Measurements from ENCODE around the gene MAMDC2. TPM values are rescaled to one million over a fixed set of nuclear protein-coding genes. Genes with fewer than 3 reads are reported as not detected.

Gene MAMDC2
- total RNA-seq, 1 experiment from 2014 or later: 1.2 TPM

DNA sequence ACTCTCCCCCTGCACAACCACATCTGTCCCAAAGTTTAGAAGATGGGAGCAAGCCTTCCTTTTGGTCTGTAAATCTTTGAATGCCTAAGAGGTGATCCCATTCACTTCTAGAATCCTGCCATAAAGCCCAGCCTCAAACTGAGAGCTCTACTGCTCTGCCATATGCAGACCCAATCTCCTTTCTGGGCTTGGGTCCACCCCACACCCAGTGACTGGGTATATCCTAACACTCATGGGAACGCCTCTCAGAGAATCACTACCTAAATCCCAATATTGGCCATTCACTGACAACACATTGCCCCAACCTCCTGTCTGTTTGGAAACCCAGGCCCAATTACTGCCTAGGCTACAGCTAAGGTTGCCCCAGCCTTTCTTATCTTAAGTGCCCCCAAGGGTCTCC is 90.7 kb downstream of the MAMDC2 start:
- Histone ChIP-seq H3K4me3 (replicated peaks in 1 of 2; ENCODE audit: low read depth in 1 of 2, low read length in 2 of 2) (no peak overlapping the region), H3K36me3 (ENCODE audit: control insufficient read depth in 1 of 2, insufficient read depth in 2 of 2, low read length in 2 of 2) (no peaks in the 10 kb centered on the region), H4K20me1 (ENCODE audit: insufficient read depth) (no peaks in the 10 kb centered on the region), H3K9me2 (ENCODE audit: insufficient read depth) (no peaks in the 10 kb centered on the region), H3K27ac (ENCODE audit: low read depth, low read length) (no peak overlapping the region), H3K9me3 (ENCODE audit: control insufficient read depth in 1 of 2, insufficient read depth in 1 of 2, low read depth in 1 of 2, low read length in 2 of 2) (no peaks in the 10 kb centered on the region), H3K4me2 (ENCODE audit: low read length) (no peak overlapping the region), H3K4me1 (ENCODE audit: control insufficient read depth in 1 of 2, insufficient read depth in 2 of 2, low read length in 2 of 2) (no peaks in the 10 kb centered on the region; a peak in 1 of 4 replicates), H3K79me2 (ENCODE audit: insufficient read depth, low read length) (no peaks in the 10 kb centered on the region), H3K9ac (ENCODE audit: low read length) (no peak overlapping the region), H2AFZ (ENCODE audit: low read depth, low read length, poor library complexity, severe bottlenecking) (no peak overlapping the region), H3K27me3 (ENCODE audit: insufficient read depth, low read length) (no peaks in the 10 kb centered on the region)
- DNase-seq (ENCODE audit: low read depth, low spot score): no peak
- BruUV-seq (replicated peaks): no TSS peak
- ATAC-seq: no peak
- intact Hi-C loops (cut with micrococcal nuclease): no loop called here
- CTCF ChIA-PET: interaction anchor here (2.5 kb wide), 1 partner anchor 21 kb away, joined by 8 read pairs; no protein-coding TSS in a partner anchor
- POLR2A ChIA-PET: no interaction called here
- no peak for TF ChIP-seq ZBTB33 (IDR thresholded peaks at IDR 0.05; ENCODE audit: extremely low read depth, insufficient replicate concordance, low read length)
- TF ChIP-seq EZH2phosphoT487 (IDR thresholded peaks at IDR 0.05; ENCODE audit: borderline replicate concordance): no peak
- no peak for TF ChIP-seq SRF (IDR thresholded peaks at IDR 0.05; ENCODE audit: low read depth)
- TF ChIP-seq TCF7L2 (IDR thresholded peaks at IDR 0.05; ENCODE audit: borderline replicate concordance, extremely low read depth, insufficient read depth, insufficient read length): no peak
- TF ChIP-seq JUND (IDR thresholded peaks at IDR 0.05): no peak
- TF ChIP-seq, protein P1, sequence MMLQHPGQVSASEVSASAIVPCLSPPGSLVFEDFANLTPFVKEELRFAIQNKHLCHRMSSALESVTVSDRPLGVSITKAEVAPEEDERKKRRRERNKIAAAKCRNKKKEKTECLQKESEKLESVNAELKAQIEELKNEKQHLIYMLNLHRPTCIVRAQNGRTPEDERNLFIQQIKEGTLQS (IDR thresholded peaks at IDR 0.05): no peak
- no peak for TF ChIP-seq ZFX (IDR thresholded peaks at IDR 0.05)
- TF ChIP-seq EZH2 (IDR thresholded peaks at IDR 0.05): no peak
- RAD21 ChIA-PET (ENCODE audit: low non-redundant PET in 1 of 2, low total read pairs in 2 of 2, uncharacterized antibody in 2 of 2, unreplicated experiment in 2 of 2): no interaction called here

DNA sequence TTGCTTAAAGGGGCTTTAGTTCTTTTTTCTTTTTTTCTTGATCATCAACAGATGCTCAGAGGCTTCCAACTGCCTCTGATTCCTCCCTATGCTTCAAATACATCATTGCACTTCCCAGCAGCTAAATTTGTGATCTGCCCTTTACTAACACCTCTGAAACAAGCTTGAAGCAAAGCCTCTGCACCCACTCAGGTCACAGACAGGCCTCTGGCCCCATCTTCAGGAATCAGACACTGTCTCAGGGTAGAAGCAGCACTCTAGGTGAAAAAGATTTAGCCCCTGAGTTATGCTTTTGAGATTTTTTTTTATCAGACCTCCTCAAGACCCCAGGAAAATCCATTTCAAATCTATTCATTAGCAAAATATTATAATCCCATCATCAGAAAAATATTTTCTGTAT is 91.5 kb downstream of the MAMDC2 start:
- ChIA-PET CTCF (no interaction called here), POLR2A (no interaction called here), RAD21 (ENCODE audit: low non-redundant PET in 1 of 2, low total read pairs in 2 of 2, uncharacterized antibody in 2 of 2, unreplicated experiment in 2 of 2) (no interaction called here)
- TF ChIP-seq, protein P1 (IDR thresholded peaks at IDR 0.05): no peak
- TF ChIP-seq CEBPB (IDR thresholded peaks at IDR 0.05; ENCODE audit: low read depth) (no peak), CBX3 (IDR thresholded peaks at IDR 0.05; ENCODE audit: low read depth) (no peak), JUND (IDR thresholded peaks at IDR 0.05) (no peak), ZFX (IDR thresholded peaks at IDR 0.05) (no peak), EGR1 (IDR thresholded peaks at IDR 0.05; ENCODE audit: low read depth) (no peak), EZH2phosphoT487 (IDR thresholded peaks at IDR 0.05; ENCODE audit: borderline replicate concordance) (no peak), POLR2A (IDR thresholded peaks at IDR 0.05; ENCODE audit: borderline replicate concordance, extremely low read depth, insufficient read depth, insufficient read length) (no peak), POLR2AphosphoS5 (IDR thresholded peaks at IDR 0.05; ENCODE audit: low read depth, low read length) (no peak), FOSL1 (IDR thresholded peaks at IDR 0.05; ENCODE audit: low read depth) (no peak), RAD21 (IDR thresholded peaks at IDR 0.05; ENCODE audit: low read depth) (no peak), YY1 (IDR thresholded peaks at IDR 0.05; ENCODE audit: extremely low read depth, insufficient replicate concordance, low read depth, low read length) (no peak)
- Histone ChIP-seq H3K4me1 (ENCODE audit: control insufficient read depth in 1 of 2, insufficient read depth in 2 of 2, low read length in 2 of 2) (no peaks in the 10 kb centered on the region; a peak in 1 of 4 replicates), H3K4me3 (replicated peaks in 1 of 2; ENCODE audit: low read depth in 1 of 2, low read length in 2 of 2) (no peak overlapping the region), H3K27me3 (ENCODE audit: insufficient read depth, low read length) (no peaks in the 10 kb centered on the region), H3K4me2 (ENCODE audit: low read length) (no peak overlapping the region), H3K36me3 (ENCODE audit: control insufficient read depth in 1 of 2, insufficient read depth in 2 of 2, low read length in 2 of 2) (no peaks in the 10 kb centered on the region), H3K79me2 (ENCODE audit: insufficient read depth, low read length) (no peaks in the 10 kb centered on the region), H4K20me1 (ENCODE audit: insufficient read depth) (no peaks in the 10 kb centered on the region), H3K9me2 (ENCODE audit: insufficient read depth) (no peaks in the 10 kb centered on the region), H3K9me3 (ENCODE audit: control insufficient read depth in 1 of 2, insufficient read depth in 1 of 2, low read depth in 1 of 2, low read length in 2 of 2) (no peaks in the 10 kb centered on the region), H3K9ac (ENCODE audit: low read length) (no peak overlapping the region), H2AFZ (ENCODE audit: low read depth, low read length, poor library complexity, severe bottlenecking) (no peak overlapping the region), H3K27ac (ENCODE audit: low read depth, low read length) (no peak overlapping the region)
- intact Hi-C loops (cut with micrococcal nuclease): no loop called here
- DNase-seq (ENCODE audit: low read depth, low spot score) (no peak), ATAC-seq (no peak)
- BruUV-seq (replicated peaks): no TSS peak

Measured in HCT116 (cell line).